DOHH2 (cell line): Measurements from ENCODE around the gene CDC42.

Experiments used
- H3F3A ChIP-seq: fragments of 200-600 bp; sonication (generic), shearing (Covaris generic); 2 replicates; pipeline ENCODE4 v1.6.0; 2016; ENCODE audit warnings: antibody characterized with exemption, mild to moderate bottlenecking; ENCODE audit not compliant: control insufficient read depth, insufficient read depth
- H3K27ac ChIP-seq: fragments of 200-600 bp; sonication (generic); 2 replicates; pipeline ENCODE4 v1.5.1; 2014; ENCODE audit warnings: low read depth, mild to moderate bottlenecking, low read length, moderate library complexity
- H3K27me3 ChIP-seq: fragments of 200-600 bp; sonication (generic); 2 replicates; pipeline ENCODE4 v1.6.1; 2014; ENCODE audit warnings: mild to moderate bottlenecking, low read length, mixed read lengths; ENCODE audit not compliant: control insufficient read depth
- H3K36me3 ChIP-seq: fragments of 200-600 bp; sonication (generic); 2 replicates; pipeline ENCODE4 v1.6.1; 2014; ENCODE audit warnings: mild to moderate bottlenecking, low read length, moderate library complexity, mixed read lengths; ENCODE audit not compliant: control insufficient read depth
- H3K4me1 ChIP-seq: fragments of 200-600 bp; sonication (generic); 2 replicates; pipeline ENCODE4 v1.6.1; 2014; ENCODE audit warnings: mild to moderate bottlenecking, low read length, mixed read lengths; ENCODE audit not compliant: control insufficient read depth
- H3K4me2 ChIP-seq: fragments of 200-600 bp; sonication (generic); 2 replicates; pipeline ENCODE4 v1.6.0; 2014; ENCODE audit warnings: mild to moderate bottlenecking, low read length, moderate library complexity
- H3K4me3 ChIP-seq: fragments of 200-600 bp; sonication (generic); 2 replicates; pipeline ENCODE4 v1.5.1; 2014; ENCODE audit warnings: mild to moderate bottlenecking, low read length, mixed read lengths
- H3K79me2 ChIP-seq: fragments of 200-600 bp; sonication (generic); 2 replicates; pipeline ENCODE4 v1.6.1; 2014; ENCODE audit warnings: mild to moderate bottlenecking, low read length, mixed read lengths; ENCODE audit not compliant: control insufficient read depth
- H3K9me2 ChIP-seq: fragments of 200-600 bp; sonication (generic); replicated peaks from 2 replicates; pipeline ENCODE4 v1.6.1; 2014; ENCODE audit warnings: mild to moderate bottlenecking, low read length, mixed read lengths; ENCODE audit not compliant: control insufficient read depth
- H3K9me3 ChIP-seq: fragments of 200-600 bp; sonication (generic); 2 replicates; pipeline ENCODE4 v1.6.1; 2014; ENCODE audit warnings: antibody characterized with exemption, low read length, mixed read lengths; ENCODE audit not compliant: control insufficient read depth, insufficient read depth
- H4K20me1 ChIP-seq: fragments of 200-600 bp; sonication (generic); 2 replicates; pipeline ENCODE4 v1.6.0; 2014; ENCODE audit warnings: low read depth, mild to moderate bottlenecking, antibody characterized with exemption, low read length, moderate library complexity; ENCODE audit not compliant: control insufficient read depth, insufficient read depth
- EZH2phosphoT487 ChIP-seq: fragments of 200-600 bp; sonication (generic); IDR thresholded peaks from 2 replicates; pipeline ENCODE4 v1.6.1; 2017; ENCODE audit warnings: borderline replicate concordance, mild to moderate bottlenecking, antibody characterized with exemption, low read length, moderate library complexity, mixed read lengths
- TF ChIP-seq, protein P1 (sequence below): fragments of 200-600 bp; sonication (generic); IDR thresholded peaks from one replicate; pipeline ENCODE4 v1.5.1; 2014; ENCODE audit warnings: antibody characterized with exemption, mild to moderate bottlenecking, low read depth, low read length; ENCODE audit not compliant: poor library complexity, severe bottlenecking

Gene CDC42

GRCh38 chr1:22118291-22118992 lies 65.9 kb downstream of the CDC42 start:
- H3K27me3 ChIP-seq: no peaks in the 10 kb centered on the region
- H3K9me3 ChIP-seq: no peaks in the 10 kb centered on the region
- no peaks in the 10 kb centered on the region for H3K79me2 ChIP-seq
- H3K36me3 ChIP-seq: peaks cover 3% of the 10 kb centered on the region; the same call in 1 of the 2 replicates
- H3K27ac ChIP-seq: no peak overlapping the region
- peaks cover 17% of the 10 kb centered on the region for H3K4me1 ChIP-seq
- no peaks in the 10 kb centered on the region for H3K9me2 ChIP-seq
- H3F3A ChIP-seq: no peaks in the 10 kb centered on the region
- H3K4me3 ChIP-seq: no peak overlapping the region
- H3K4me2 ChIP-seq: no peak overlapping the region
- TF ChIP-seq, protein P1, sequence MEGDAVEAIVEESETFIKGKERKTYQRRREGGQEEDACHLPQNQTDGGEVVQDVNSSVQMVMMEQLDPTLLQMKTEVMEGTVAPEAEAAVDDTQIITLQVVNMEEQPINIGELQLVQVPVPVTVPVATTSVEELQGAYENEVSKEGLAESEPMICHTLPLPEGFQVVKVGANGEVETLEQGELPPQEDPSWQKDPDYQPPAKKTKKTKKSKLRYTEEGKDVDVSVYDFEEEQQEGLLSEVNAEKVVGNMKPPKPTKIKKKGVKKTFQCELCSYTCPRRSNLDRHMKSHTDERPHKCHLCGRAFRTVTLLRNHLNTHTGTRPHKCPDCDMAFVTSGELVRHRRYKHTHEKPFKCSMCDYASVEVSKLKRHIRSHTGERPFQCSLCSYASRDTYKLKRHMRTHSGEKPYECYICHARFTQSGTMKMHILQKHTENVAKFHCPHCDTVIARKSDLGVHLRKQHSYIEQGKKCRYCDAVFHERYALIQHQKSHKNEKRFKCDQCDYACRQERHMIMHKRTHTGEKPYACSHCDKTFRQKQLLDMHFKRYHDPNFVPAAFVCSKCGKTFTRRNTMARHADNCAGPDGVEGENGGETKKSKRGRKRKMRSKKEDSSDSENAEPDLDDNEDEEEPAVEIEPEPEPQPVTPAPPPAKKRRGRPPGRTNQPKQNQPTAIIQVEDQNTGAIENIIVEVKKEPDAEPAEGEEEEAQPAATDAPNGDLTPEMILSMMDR: no peak
- no peak for TF ChIP-seq EZH2phosphoT487
- no peaks in the 10 kb centered on the region for H4K20me1 ChIP-seq

DNA sequence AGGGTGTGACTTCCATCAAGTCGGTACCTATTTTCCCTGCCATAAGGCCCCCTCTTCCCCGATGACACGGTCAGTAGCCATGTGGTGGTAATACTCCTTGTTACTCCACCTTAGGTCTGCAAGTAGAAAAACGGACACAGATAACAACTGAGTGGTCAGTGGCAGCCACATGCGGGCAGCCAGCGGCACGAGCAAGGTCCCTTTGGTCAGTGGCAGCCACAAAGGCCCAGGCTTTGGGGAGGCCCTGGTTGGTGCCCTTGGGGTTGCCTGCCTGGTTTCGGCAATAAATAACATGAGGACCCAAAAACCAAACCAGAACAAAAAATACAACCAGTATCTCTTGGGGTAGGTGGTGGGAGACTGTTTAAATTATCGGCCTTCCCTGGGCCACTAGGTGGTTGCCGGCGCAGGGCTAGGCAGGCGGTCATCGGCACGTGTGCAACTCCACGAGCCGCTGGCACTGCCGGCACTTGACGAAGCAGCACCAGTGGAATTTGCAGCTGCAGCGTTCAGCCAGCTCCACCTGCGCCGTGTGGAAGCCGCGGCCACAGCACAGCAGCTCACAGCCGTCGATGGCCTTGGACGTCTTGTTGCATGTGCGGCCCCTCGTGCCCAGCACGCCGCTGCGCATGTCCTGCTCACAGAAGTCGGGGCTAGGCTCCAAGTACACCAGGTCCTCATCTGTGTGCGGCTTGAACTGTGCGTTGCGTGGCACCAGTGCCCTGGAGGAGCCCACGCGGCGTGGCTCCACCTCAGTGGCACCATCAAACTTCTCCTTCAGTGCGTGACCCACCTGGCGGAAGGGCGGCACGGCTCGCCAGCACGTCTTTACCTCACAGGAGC lies 67.3 kb downstream of the CDC42 start:
- TF ChIP-seq, protein P1: no peak
- no peak for TF ChIP-seq EZH2phosphoT487
- Histone ChIP-seq H4K20me1 (no peaks in the 10 kb centered on the region), H3K9me2 (no peaks in the 10 kb centered on the region), H3K79me2 (no peaks in the 10 kb centered on the region), H3K9me3 (no peaks in the 10 kb centered on the region), H3K27ac (no peak overlapping the region), H3F3A (no peaks in the 10 kb centered on the region), H3K36me3 (no peaks in the 10 kb centered on the region; the same call in 1 of the 2 replicates), H3K27me3 (no peaks in the 10 kb centered on the region), H3K4me1 (peaks cover 17% of the 10 kb centered on the region), H3K4me2 (no peak overlapping the region), H3K4me3 (no peak overlapping the region)

DNA sequence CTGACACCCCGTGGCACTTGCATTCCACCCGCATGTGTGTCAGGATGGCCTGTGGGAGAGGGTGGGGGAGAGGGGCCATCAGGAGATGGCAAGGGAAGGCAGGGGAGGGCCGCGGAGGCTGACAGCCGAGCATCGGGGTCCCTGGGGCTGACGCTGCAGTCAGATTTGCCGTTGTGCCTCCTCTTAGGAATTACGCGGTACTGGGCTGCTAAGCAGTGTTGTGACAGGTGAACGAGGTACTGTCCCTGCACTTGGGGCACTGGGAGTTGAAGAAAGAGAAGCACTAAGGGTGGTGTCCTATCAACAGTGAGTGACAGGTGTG lies 67.9 kb downstream of the CDC42 start:
- Histone ChIP-seq H3F3A (no peaks in the 10 kb centered on the region), H3K4me2 (no peak overlapping the region), H3K36me3 (no peaks in the 10 kb centered on the region; the same call in 1 of the 2 replicates), H3K79me2 (no peaks in the 10 kb centered on the region), H3K4me1 (peaks cover 17% of the 10 kb centered on the region), H3K4me3 (no peak overlapping the region), H3K27ac (no peak overlapping the region), H3K27me3 (no peaks in the 10 kb centered on the region), H4K20me1 (no peaks in the 10 kb centered on the region), H3K9me2 (no peaks in the 10 kb centered on the region), H3K9me3 (no peaks in the 10 kb centered on the region)
- no peak for TF ChIP-seq EZH2phosphoT487
- TF ChIP-seq, protein P1: no peak
